HEK293 (cell line): ENCODE results near the gene MRPL4.

Source experiments
- GLIS1 ChIP-seq: fragments of 450-650 bp; formaldehyde crosslinking; IDR thresholded peaks from 2 replicates; pipeline ENCODE4 v1.5.1; 2016; ENCODE audit warnings: missing biosample characterization, missing genetic modification characterization
- HOXA7 ChIP-seq: sonication (generic); formaldehyde crosslinking; IDR thresholded peaks from 2 replicates; pipeline ENCODE4 v1.8.1; 2022; ENCODE audit warnings: missing genetic modification reagents, borderline replicate concordance
- IKZF3 ChIP-seq: fragments of 450-650 bp; IDR thresholded peaks from 2 replicates; pipeline ENCODE4 v1.5.0; 2018; ENCODE audit warnings: missing biosample characterization, mild to moderate bottlenecking, missing genetic modification characterization, moderate library complexity
- KLF10 ChIP-seq: fragments of 450-650 bp; IDR thresholded peaks from 2 replicates; pipeline ENCODE4 v1.5.1; 2018; ENCODE audit warnings: missing biosample characterization, mild to moderate bottlenecking, missing genetic modification characterization
- KLF7 ChIP-seq: fragments of 450-650 bp; formaldehyde crosslinking; IDR thresholded peaks from 2 replicates; pipeline ENCODE4 v1.5.1; 2016; ENCODE audit warnings: missing biosample characterization, missing genetic modification characterization, borderline replicate concordance
- SP3 ChIP-seq: fragments of 450-650 bp; formaldehyde crosslinking; IDR thresholded peaks from 2 replicates; pipeline ENCODE4 v1.5.1; 2016; ENCODE audit warnings: missing biosample characterization, missing genetic modification characterization
- SP7 ChIP-seq: fragments of 450-650 bp; formaldehyde crosslinking; IDR thresholded peaks from 2 replicates; pipeline ENCODE4 v1.5.1; 2016; ENCODE audit warnings: missing biosample characterization, missing genetic modification characterization
- YY2 ChIP-seq: fragments of 450-650 bp; formaldehyde crosslinking; IDR thresholded peaks from 2 replicates; pipeline ENCODE4 v1.5.1; 2016; ENCODE audit warnings: missing biosample characterization, missing genetic modification characterization
- ZIC2 ChIP-seq: fragments of 450-650 bp; formaldehyde crosslinking; IDR thresholded peaks from 2 replicates; pipeline ENCODE4 v1.5.1; 2016; ENCODE audit warnings: missing biosample characterization, missing genetic modification characterization
- ZNF10 ChIP-seq: fragments of 450-650 bp; formaldehyde crosslinking; IDR thresholded peaks from 2 replicates; pipeline ENCODE4 v1.5.1; 2017; ENCODE audit warnings: missing biosample characterization, missing genetic modification characterization
- ZNF121 ChIP-seq: fragments of 450-650 bp; formaldehyde crosslinking; IDR thresholded peaks from 2 replicates; pipeline ENCODE4 v1.5.1; 2016; ENCODE audit warnings: missing biosample characterization, missing genetic modification characterization
- ZNF16 ChIP-seq: fragments of 450-650 bp; formaldehyde crosslinking; IDR thresholded peaks from 2 replicates; pipeline ENCODE4 v1.5.1; 2016; ENCODE audit warnings: low read depth, missing biosample characterization, missing genetic modification characterization
- ZNF2 ChIP-seq: fragments of 450-650 bp; formaldehyde crosslinking; IDR thresholded peaks from 2 replicates; pipeline ENCODE4 v1.5.1; 2016; ENCODE audit warnings: missing biosample characterization, missing genetic modification characterization
- ZNF341 ChIP-seq: fragments of 450-650 bp; formaldehyde crosslinking; IDR thresholded peaks from 2 replicates; pipeline ENCODE4; 2016; ENCODE audit warnings: low read depth, missing biosample characterization, missing genetic modification characterization
- ZNF501 ChIP-seq: fragments of 450-650 bp; formaldehyde crosslinking; IDR thresholded peaks from 2 replicates; pipeline ENCODE4 v1.5.1; 2016; ENCODE audit warnings: missing biosample characterization, missing genetic modification characterization
- ZNF549 ChIP-seq: fragments of 450-650 bp; IDR thresholded peaks from 2 replicates; pipeline ENCODE4 v1.5.1; 2018; ENCODE audit warnings: missing biosample characterization, missing genetic modification characterization, mild to moderate bottlenecking, inconsistent platforms, moderate library complexity
- ZNF629 ChIP-seq: fragments of 450-650 bp; formaldehyde crosslinking; IDR thresholded peaks from 2 replicates; pipeline ENCODE4 v1.5.1; 2017; ENCODE audit warnings: missing biosample characterization, missing genetic modification characterization
- TF ChIP-seq, protein P1 (sequence below): fragments of 450-650 bp; formaldehyde crosslinking; IDR thresholded peaks from 2 replicates; pipeline ENCODE4 v1.5.1; 2016; ENCODE audit warnings: missing biosample characterization, missing genetic modification characterization
- TF ChIP-seq, protein P2 (sequence below): fragments of 450-650 bp; formaldehyde crosslinking; IDR thresholded peaks from 2 replicates; pipeline ENCODE4 v1.5.1; 2016; ENCODE audit warnings: missing biosample characterization, missing genetic modification characterization
- TF ChIP-seq, protein P3 (sequence below): fragments of 450-650 bp; formaldehyde crosslinking; IDR thresholded peaks from 2 replicates; pipeline ENCODE4 v1.5.1; 2017; ENCODE audit warnings: missing biosample characterization, mild to moderate bottlenecking, missing genetic modification characterization, moderate library complexity
- TF ChIP-seq, protein P4 (sequence below): fragments of 450-650 bp; formaldehyde crosslinking; IDR thresholded peaks from 2 replicates; pipeline ENCODE4 v1.5.1; 2016; ENCODE audit warnings: missing biosample characterization, missing genetic modification characterization
- TF ChIP-seq, protein P5 (sequence below): fragments of 450-650 bp; formaldehyde crosslinking; IDR thresholded peaks from 2 replicates; pipeline ENCODE4 v1.5.1; 2016; ENCODE audit warnings: missing biosample characterization, missing genetic modification characterization
- TF ChIP-seq, protein P6 (sequence below): fragments of 450-650 bp; formaldehyde crosslinking; IDR thresholded peaks from 2 replicates; pipeline ENCODE4 v1.5.1; 2016; ENCODE audit warnings: missing biosample characterization, missing genetic modification characterization
- TF ChIP-seq, protein P7 (sequence below): fragments of 450-650 bp; formaldehyde crosslinking; IDR thresholded peaks from 2 replicates; pipeline ENCODE4 v1.5.1; 2017; ENCODE audit warnings: missing biosample characterization, missing genetic modification characterization
- TF ChIP-seq, protein P8 (sequence below): fragments of 450-650 bp; formaldehyde crosslinking; IDR thresholded peaks from 2 replicates; pipeline ENCODE4 v1.5.1; 2016; ENCODE audit warnings: missing biosample characterization, missing genetic modification characterization

The MRPL4 gene

DNA sequence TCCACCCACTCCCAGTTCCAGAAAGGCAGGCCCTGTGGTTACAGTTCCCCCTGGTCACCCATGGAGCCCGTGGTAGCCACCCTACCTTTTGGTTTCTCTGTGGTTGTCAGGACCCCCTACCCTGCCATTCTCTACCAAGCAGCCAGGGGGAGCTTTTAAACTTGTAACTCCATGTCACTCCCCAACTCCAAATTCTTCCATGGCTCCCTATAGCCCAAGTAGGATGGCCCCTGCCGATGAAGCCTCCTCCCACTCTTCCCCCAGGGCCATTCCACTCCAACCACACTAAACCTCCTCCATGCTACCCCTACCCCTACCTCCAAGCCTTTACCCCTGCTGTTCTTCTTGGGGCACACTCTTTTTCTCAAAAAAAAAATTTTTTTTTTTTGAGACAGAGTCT lies 23.1 kb upstream of the MRPL4 start (continued):
- TF ChIP-seq, protein P1, sequence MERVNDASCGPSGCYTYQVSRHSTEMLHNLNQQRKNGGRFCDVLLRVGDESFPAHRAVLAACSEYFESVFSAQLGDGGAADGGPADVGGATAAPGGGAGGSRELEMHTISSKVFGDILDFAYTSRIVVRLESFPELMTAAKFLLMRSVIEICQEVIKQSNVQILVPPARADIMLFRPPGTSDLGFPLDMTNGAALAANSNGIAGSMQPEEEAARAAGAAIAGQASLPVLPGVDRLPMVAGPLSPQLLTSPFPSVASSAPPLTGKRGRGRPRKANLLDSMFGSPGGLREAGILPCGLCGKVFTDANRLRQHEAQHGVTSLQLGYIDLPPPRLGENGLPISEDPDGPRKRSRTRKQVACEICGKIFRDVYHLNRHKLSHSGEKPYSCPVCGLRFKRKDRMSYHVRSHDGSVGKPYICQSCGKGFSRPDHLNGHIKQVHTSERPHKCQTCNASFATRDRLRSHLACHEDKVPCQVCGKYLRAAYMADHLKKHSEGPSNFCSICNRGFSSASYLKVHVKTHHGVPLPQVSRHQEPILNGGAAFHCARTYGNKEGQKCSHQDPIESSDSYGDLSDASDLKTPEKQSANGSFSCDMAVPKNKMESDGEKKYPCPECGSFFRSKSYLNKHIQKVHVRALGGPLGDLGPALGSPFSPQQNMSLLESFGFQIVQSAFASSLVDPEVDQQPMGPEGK = peak; percentile 66
- TF ChIP-seq ZNF2 (tag by site-specific recombination) (peak; percentile 98), SP7 (tag by site-specific recombination) (peak; percentile 30; the same call in 1 of the 2 replicates), IKZF3 (peak; percentile 81), ZNF501 (no peak), YY2 (tag by site-specific recombination) (0 out of 2 replicates have a peak, but pooled peaks have one; percentile 26), HOXA7 (CRISPR knock-in tag) (no peak), ZNF121 (peak; percentile 96; the same call in 1 of the 2 replicates), ZNF10 (tag by site-specific recombination) (no peak), ZNF549 (no peak), KLF10 (tag by site-specific recombination) (no peak), KLF7 (tag by site-specific recombination) (no peak), ZNF16 (tag by site-specific recombination) (peak; percentile 97), ZNF629 (tag by site-specific recombination) (0 out of 2 replicates have a peak, but pooled peaks have one; percentile 29), ZIC2 (tag by site-specific recombination) (peak; percentile 18; the same call in 1 of the 2 replicates), ZNF341 (tag by site-specific recombination) (no peak), GLIS1 (tag by site-specific recombination) (no peak), SP3 (0 out of 2 replicates have a peak, but pooled peaks have one; percentile 17)
- TF ChIP-seq, protein P2, sequence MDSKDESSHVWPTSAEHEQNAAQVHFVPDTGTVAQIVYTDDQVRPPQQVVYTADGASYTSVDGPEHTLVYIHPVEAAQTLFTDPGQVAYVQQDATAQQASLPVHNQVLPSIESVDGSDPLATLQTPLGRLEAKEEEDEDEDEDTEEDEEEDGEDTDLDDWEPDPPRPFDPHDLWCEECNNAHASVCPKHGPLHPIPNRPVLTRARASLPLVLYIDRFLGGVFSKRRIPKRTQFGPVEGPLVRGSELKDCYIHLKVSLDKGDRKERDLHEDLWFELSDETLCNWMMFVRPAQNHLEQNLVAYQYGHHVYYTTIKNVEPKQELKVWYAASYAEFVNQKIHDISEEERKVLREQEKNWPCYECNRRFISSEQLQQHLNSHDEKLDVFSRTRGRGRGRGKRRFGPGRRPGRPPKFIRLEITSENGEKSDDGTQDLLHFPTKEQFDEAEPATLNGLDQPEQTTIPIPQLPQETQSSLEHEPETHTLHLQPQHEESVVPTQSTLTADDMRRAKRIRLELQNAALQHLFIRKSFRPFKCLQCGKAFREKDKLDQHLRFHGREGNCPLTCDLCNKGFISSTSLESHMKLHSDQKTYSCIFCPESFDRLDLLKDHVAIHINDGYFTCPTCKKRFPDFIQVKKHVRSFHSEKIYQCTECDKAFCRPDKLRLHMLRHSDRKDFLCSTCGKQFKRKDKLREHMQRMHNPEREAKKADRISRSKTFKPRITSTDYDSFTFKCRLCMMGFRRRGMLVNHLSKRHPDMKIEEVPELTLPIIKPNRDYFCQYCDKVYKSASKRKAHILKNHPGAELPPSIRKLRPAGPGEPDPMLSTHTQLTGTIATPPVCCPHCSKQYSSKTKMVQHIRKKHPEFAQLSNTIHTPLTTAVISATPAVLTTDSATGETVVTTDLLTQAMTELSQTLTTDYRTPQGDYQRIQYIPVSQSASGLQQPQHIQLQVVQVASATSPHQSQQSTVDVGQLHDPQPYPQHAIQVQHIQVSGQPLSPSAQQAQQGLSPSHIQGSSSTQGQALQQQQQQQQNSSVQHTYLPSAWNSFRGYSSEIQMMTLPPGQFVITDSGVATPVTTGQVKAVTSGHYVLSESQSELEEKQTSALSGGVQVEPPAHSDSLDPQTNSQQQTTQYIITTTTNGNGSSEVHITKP (tag by site-specific recombination) = peak; percentile 59
- TF ChIP-seq, protein P3, sequence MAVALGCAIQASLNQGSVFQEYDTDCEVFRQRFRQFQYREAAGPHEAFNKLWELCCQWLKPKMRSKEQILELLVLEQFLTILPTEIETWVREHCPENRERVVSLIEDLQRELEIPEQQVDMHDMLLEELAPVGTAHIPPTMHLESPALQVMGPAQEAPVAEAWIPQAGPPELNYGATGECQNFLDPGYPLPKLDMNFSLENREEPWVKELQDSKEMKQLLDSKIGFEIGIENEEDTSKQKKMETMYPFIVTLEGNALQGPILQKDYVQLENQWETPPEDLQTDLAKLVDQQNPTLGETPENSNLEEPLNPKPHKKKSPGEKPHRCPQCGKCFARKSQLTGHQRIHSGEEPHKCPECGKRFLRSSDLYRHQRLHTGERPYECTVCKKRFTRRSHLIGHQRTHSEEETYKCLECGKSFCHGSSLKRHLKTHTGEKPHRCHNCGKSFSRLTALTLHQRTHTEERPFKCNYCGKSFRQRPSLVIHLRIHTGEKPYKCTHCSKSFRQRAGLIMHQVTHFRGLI (tag by site-specific recombination) = no peak
- TF ChIP-seq, protein P4, sequence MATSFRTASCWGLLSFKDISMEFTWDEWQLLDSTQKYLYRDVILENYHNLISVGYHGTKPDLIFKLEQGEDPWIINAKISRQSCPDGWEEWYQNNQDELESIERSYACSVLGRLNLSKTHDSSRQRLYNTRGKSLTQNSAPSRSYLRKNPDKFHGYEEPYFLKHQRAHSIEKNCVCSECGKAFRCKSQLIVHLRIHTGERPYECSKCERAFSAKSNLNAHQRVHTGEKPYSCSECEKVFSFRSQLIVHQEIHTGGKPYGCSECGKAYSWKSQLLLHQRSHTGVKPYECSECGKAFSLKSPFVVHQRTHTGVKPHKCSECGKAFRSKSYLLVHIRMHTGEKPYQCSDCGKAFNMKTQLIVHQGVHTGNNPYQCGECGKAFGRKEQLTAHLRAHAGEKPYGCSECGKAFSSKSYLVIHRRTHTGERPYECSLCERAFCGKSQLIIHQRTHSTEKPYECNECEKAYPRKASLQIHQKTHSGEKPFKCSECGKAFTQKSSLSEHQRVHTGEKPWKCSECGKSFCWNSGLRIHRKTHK (tag by site-specific recombination) = no peak
- TF ChIP-seq, protein P5, sequence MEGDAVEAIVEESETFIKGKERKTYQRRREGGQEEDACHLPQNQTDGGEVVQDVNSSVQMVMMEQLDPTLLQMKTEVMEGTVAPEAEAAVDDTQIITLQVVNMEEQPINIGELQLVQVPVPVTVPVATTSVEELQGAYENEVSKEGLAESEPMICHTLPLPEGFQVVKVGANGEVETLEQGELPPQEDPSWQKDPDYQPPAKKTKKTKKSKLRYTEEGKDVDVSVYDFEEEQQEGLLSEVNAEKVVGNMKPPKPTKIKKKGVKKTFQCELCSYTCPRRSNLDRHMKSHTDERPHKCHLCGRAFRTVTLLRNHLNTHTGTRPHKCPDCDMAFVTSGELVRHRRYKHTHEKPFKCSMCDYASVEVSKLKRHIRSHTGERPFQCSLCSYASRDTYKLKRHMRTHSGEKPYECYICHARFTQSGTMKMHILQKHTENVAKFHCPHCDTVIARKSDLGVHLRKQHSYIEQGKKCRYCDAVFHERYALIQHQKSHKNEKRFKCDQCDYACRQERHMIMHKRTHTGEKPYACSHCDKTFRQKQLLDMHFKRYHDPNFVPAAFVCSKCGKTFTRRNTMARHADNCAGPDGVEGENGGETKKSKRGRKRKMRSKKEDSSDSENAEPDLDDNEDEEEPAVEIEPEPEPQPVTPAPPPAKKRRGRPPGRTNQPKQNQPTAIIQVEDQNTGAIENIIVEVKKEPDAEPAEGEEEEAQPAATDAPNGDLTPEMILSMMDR = 0 out of 2 replicates have a peak, but pooled peaks have one; percentile 40
- TF ChIP-seq, protein P6, sequence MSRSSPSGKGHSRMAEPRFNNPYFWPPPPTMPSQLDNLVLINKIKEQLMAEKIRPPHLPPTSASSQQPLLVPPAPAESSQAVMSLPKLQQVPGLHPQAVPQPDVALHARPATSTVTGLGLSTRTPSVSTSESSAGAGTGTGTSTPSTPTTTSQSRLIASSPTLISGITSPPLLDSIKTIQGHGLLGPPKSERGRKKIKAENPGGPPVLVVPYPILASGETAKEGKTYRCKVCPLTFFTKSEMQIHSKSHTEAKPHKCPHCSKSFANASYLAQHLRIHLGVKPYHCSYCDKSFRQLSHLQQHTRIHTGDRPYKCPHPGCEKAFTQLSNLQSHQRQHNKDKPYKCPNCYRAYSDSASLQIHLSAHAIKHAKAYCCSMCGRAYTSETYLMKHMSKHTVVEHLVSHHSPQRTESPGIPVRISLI (tag by site-specific recombination) = peak; percentile 89
- TF ChIP-seq, protein P7, sequence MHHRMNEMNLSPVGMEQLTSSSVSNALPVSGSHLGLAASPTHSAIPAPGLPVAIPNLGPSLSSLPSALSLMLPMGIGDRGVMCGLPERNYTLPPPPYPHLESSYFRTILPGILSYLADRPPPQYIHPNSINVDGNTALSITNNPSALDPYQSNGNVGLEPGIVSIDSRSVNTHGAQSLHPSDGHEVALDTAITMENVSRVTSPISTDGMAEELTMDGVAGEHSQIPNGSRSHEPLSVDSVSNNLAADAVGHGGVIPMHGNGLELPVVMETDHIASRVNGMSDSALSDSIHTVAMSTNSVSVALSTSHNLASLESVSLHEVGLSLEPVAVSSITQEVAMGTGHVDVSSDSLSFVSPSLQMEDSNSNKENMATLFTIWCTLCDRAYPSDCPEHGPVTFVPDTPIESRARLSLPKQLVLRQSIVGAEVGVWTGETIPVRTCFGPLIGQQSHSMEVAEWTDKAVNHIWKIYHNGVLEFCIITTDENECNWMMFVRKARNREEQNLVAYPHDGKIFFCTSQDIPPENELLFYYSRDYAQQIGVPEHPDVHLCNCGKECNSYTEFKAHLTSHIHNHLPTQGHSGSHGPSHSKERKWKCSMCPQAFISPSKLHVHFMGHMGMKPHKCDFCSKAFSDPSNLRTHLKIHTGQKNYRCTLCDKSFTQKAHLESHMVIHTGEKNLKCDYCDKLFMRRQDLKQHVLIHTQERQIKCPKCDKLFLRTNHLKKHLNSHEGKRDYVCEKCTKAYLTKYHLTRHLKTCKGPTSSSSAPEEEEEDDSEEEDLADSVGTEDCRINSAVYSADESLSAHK (tag by site-specific recombination) = no peak
- TF ChIP-seq, protein P8, sequence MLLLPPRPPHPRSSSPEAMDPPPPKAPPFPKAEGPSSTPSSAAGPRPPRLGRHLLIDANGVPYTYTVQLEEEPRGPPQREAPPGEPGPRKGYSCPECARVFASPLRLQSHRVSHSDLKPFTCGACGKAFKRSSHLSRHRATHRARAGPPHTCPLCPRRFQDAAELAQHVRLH (tag by site-specific recombination) = peak; percentile 78
